ENCODE measurements around the gene TLE4.

TLE4 gene

GRCh38 chr9:79667817-79668436 lies 96.2 kb downstream of the TLE4 start:
- DNase-seq = peak; percentile 56

GRCh38 chr9:79668956-79669355 lies 97.2 kb downstream of the TLE4 start:
- no peak for DNase-seq

- no peak for DNase-seq
Measured at GRCh38 chr9:79670269-79670961, 98.7 kb downstream of the TLE4 start.

- DNase-seq = no peak
Measured at GRCh38 chr9:79671558-79671957, 99.8 kb downstream of the TLE4 start.

- no peak for DNase-seq
Measured at GRCh38 chr9:79672236-79672635, 100.5 kb downstream of the TLE4 start.

- no peak for DNase-seq
Measured at GRCh38 chr9:79672891-79673290, 101.1 kb downstream of the TLE4 start.

GRCh38 chr9:79673614-79674013 lies 101.8 kb downstream of the TLE4 start:
- no peak for DNase-seq

GRCh38 chr9:79674052-79674777 lies 102.5 kb downstream of the TLE4 start:
- DNase-seq = no peak

GRCh38 chr9:79681576-79681975 lies 109.8 kb downstream of the TLE4 start:
- no peak for DNase-seq

- DNase-seq = no peak
Measured at GRCh38 chr9:79682076-79682736, 110.4 kb downstream of the TLE4 start.

- no peak for DNase-seq
Measured at GRCh38 chr9:79684059-79684458, 112.3 kb downstream of the TLE4 start.

- DNase-seq = no peak
Measured at GRCh38 chr9:79684711-79685575, 113.2 kb downstream of the TLE4 start.

GRCh38 chr9:79685577-79685976 lies 113.8 kb downstream of the TLE4 start:
- no peak for DNase-seq

- no peak for DNase-seq
Measured at GRCh38 chr9:79686381-79687130, 114.8 kb downstream of the TLE4 start.

GRCh38 chr9:79687131-79687447 lies 115.3 kb downstream of the TLE4 start:
- DNase-seq = no peak

GRCh38 chr9:79688363-79688762 lies 116.6 kb downstream of the TLE4 start:
- DNase-seq = no peak

GRCh38 chr9:79689576-79689975 lies 117.8 kb downstream of the TLE4 start:
- no peak for DNase-seq

GRCh38 chr9:79691496-79691895 lies 119.7 kb downstream of the TLE4 start:
- DNase-seq = no peak

GRCh38 chr9:79692857-79693571 lies 121.2 kb downstream of the TLE4 start:
- no peak for DNase-seq

- no peak for DNase-seq
Measured at GRCh38 chr9:79693750-79694149, 122.0 kb downstream of the TLE4 start.

- DNase-seq = no peak
Measured at GRCh38 chr9:79694208-79694607, 122.4 kb downstream of the TLE4 start.
